HepG2 (cell line): Measurements from ENCODE around the gene ERP44. TPM values are rescaled to one million over a fixed set of nuclear protein-coding genes. Genes with fewer than 3 reads are reported as not detected.

Source experiments
- KLF6 ChIP-seq: IDR thresholded peaks from 2 replicates; pipeline ENCODE4 v1.8.0; 2016; ENCODE audit warnings: missing biosample characterization, missing genetic modification reagents
- KMT2A ChIP-seq: sonication (generic); formaldehyde crosslinking; IDR thresholded peaks from 2 replicates; pipeline ENCODE4 v1.4.0; 2020; ENCODE audit warnings: missing genetic modification reagents
- NFE2L2 ChIP-seq: fragments of 150-350 bp; IDR thresholded peaks from 2 replicates; pipeline ENCODE4 v1.6.1; 2014; ENCODE audit warnings: low read length
- SETDB1 ChIP-seq: sonication (generic); formaldehyde crosslinking; IDR thresholded peaks from 2 replicates; pipeline ENCODE4 v1.5.1; 2020; ENCODE audit warnings: missing genetic modification reagents, mild to moderate bottlenecking, borderline replicate concordance
- STAT5B ChIP-seq: sonication (generic); formaldehyde crosslinking; IDR thresholded peaks from 2 replicates; pipeline ENCODE4 v1.4.0; 2020; ENCODE audit warnings: missing genetic modification reagents
- ZFYVE20 ChIP-seq: sonication (generic); formaldehyde crosslinking; IDR thresholded peaks from 2 replicates; pipeline ENCODE4 v1.8.0; 2023; ENCODE audit warnings: low read depth, mild to moderate bottlenecking, moderate library complexity, missing genetic modification reagents, borderline replicate concordance
- ZNF34 ChIP-seq: sonication (generic); formaldehyde crosslinking; IDR thresholded peaks from 2 replicates; pipeline ENCODE4 v1.4.0; 2020; ENCODE audit warnings: mild to moderate bottlenecking, missing genetic modification reagents, borderline replicate concordance
- ZNF678 ChIP-seq: sonication (generic); formaldehyde crosslinking; IDR thresholded peaks from 2 replicates; pipeline ENCODE4 v1.4.0; 2020; ENCODE audit warnings: mild to moderate bottlenecking, missing genetic modification reagents
- polyA plus RNA-seq, 8 experiments: library from polyadenylated mRNA; depleted of rRNA in 3 of 8; stranded (reverse) in 7 of 8; unstranded in 1 of 8; fragments of >200 nt; fragmentation: Illumina TruSeq in 4 of 8; extraction: Trizol in 4 of 8; gene quantifications; 2 replicates each; pipeline versions ENCODE4 v1.2.1 to v1.2.3, GENCODE V29; 2011 to 2016; ENCODE audit warnings: low read depth in 4 of 8, missing spikeins in 1 of 8, mixed read lengths in 1 of 8; ENCODE audit not compliant: insufficient read depth in 1 of 8
- total RNA-seq, 5 experiments: library from RNA; depleted of rRNA; stranded (reverse); fragments of >200 nt; fragmentation: Illumina TruSeq; extraction: Trizol; gene quantifications; 2 replicates each; pipeline ENCODE4 v1.2.3, GENCODE V29; 2016; ENCODE audit warnings: low read depth in 1 of 5
- TF ChIP-seq, protein P1 (sequence below): sonication (generic); formaldehyde crosslinking; IDR thresholded peaks from 2 replicates; pipeline ENCODE4 v1.5.0; 2020; ENCODE audit warnings: mild to moderate bottlenecking, missing genetic modification reagents, borderline replicate concordance
- TF ChIP-seq, protein P2 (sequence below): sonication (generic); formaldehyde crosslinking; IDR thresholded peaks from 2 replicates; pipeline ENCODE4 v1.5.0; 2020; ENCODE audit warnings: mild to moderate bottlenecking, low read depth, missing genetic modification reagents, borderline replicate concordance
- TF ChIP-seq, protein P3 (sequence below): sonication (generic); formaldehyde crosslinking; IDR thresholded peaks from 2 replicates; pipeline ENCODE4 v1.8.1; 2023; ENCODE audit warnings: missing genetic modification reagents, mild to moderate bottlenecking, borderline replicate concordance
- TF ChIP-seq, protein P4 (sequence below): sonication (generic); formaldehyde crosslinking; IDR thresholded peaks from 2 replicates; pipeline ENCODE4 v1.9.0; 2021; ENCODE audit warnings: missing genetic modification reagents, mild to moderate bottlenecking, borderline replicate concordance
- TF ChIP-seq, protein P5 (sequence below): sonication (generic); formaldehyde crosslinking; IDR thresholded peaks from 2 replicates; pipeline ENCODE4 v1.8.1; 2023; ENCODE audit warnings: mild to moderate bottlenecking, missing genetic modification reagents

ERP44 gene
- total and polyA plus RNA-seq, 2 of the 13 experiments (the other 11 are each of a cell fraction or from before 2014, with no cell fraction given), result 8.9 to 13.8 TPM

DNA sequence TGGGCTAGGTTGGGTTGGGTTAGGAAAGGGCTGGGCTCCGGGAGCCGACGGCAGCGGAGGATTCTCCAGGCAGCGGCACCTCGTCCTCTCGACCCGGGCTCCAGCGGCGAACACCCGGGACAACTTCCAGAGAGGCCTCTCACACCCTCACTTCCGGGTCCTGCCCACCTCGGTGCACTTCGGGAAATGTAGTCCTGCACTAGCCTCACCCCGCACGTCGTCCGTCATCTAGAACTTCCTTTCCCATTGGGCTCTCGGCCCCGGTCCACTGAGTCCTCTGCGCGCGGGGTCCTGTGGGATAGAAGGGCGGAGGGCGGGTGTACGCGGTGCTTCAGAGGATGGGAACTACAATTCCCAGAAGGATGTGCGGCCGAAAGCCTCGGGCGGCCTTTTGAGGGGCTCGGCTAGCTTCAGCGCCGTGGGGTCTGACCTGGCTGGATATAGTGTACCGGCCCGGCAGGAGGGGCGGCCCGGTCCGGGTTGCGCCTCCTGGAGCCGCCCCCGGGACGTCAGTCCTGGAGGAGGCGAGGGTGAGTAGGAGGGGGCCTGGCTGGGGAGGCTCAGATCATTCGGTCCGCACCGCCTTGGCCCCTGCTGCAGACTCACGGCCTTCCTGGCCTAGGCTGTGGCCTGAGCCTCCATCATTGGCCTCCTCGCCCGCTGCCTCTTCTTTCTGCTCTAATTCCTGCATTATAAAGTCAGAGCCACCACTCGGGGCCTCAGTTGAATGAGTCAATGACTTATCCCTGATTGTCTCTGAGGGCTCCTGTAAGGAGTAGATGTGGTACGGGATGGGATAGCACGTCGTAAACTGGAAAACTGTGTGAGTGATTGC lies at the start of gene ERP44, which contains the start of gene INVS (continued):
- no peak for TF ChIP-seq ZFYVE20
- TF ChIP-seq, protein P1, sequence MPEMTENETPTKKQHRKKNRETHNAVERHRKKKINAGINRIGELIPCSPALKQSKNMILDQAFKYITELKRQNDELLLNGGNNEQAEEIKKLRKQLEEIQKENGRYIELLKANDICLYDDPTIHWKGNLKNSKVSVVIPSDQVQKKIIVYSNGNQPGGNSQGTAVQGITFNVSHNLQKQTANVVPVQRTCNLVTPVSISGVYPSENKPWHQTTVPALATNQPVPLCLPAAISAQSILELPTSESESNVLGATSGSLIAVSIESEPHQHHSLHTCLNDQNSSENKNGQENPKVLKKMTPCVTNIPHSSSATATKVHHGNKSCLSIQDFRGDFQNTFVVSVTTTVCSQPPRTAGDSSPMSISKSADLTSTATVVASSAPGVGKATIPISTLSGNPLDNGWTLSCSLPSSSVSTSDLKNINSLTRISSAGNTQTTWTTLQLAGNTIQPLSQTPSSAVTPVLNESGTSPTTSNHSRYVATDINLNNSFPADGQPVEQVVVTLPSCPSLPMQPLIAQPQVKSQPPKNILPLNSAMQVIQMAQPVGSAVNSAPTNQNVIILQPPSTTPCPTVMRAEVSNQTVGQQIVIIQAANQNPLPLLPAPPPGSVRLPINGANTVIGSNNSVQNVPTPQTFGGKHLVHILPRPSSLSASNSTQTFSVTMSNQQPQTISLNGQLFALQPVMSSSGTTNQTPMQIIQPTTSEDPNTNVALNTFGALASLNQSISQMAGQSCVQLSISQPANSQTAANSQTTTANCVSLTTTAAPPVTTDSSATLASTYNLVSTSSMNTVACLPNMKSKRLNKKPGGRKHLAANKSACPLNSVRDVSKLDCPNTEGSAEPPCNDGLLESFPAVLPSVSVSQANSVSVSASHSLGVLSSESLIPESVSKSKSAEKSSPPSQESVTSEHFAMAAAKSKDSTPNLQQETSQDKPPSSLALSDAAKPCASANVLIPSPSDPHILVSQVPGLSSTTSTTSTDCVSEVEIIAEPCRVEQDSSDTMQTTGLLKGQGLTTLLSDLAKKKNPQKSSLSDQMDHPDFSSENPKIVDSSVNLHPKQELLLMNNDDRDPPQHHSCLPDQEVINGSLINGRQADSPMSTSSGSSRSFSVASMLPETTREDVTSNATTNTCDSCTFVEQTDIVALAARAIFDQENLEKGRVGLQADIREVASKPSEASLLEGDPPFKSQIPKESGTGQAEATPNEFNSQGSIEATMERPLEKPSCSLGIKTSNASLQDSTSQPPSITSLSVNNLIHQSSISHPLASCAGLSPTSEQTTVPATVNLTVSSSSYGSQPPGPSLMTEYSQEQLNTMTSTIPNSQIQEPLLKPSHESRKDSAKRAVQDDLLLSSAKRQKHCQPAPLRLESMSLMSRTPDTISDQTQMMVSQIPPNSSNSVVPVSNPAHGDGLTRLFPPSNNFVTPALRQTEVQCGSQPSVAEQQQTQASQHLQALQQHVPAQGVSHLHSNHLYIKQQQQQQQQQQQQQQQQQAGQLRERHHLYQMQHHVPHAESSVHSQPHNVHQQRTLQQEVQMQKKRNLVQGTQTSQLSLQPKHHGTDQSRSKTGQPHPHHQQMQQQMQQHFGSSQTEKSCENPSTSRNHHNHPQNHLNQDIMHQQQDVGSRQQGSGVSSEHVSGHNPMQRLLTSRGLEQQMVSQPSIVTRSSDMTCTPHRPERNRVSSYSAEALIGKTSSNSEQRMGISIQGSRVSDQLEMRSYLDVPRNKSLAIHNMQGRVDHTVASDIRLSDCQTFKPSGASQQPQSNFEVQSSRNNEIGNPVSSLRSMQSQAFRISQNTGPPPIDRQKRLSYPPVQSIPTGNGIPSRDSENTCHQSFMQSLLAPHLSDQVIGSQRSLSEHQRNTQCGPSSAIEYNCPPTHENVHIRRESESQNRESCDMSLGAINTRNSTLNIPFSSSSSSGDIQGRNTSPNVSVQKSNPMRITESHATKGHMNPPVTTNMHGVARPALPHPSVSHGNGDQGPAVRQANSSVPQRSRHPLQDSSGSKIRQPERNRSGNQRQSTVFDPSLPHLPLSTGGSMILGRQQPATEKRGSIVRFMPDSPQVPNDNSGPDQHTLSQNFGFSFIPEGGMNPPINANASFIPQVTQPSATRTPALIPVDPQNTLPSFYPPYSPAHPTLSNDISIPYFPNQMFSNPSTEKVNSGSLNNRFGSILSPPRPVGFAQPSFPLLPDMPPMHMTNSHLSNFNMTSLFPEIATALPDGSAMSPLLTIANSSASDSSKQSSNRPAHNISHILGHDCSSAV (CRISPR knock-in tag), result no peak
- TF ChIP-seq, protein P2, sequence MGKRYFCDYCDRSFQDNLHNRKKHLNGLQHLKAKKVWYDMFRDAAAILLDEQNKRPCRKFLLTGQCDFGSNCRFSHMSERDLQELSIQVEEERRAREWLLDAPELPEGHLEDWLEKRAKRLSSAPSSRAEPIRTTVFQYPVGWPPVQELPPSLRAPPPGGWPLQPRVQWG (CRISPR knock-in tag), result no peak
- TF ChIP-seq, protein P3, sequence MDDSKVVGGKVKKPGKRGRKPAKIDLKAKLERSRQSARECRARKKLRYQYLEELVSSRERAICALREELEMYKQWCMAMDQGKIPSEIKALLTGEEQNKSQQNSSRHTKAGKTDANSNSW (CRISPR knock-in tag), result no peak
- TF ChIP-seq ZNF678 (CRISPR knock-in tag), result no peak
- TF ChIP-seq ZNF34 (CRISPR knock-in tag), result no peak
- no peak for TF ChIP-seq NFE2L2
- TF ChIP-seq SETDB1 (CRISPR knock-in tag), result no peak
- TF ChIP-seq, protein P4, sequence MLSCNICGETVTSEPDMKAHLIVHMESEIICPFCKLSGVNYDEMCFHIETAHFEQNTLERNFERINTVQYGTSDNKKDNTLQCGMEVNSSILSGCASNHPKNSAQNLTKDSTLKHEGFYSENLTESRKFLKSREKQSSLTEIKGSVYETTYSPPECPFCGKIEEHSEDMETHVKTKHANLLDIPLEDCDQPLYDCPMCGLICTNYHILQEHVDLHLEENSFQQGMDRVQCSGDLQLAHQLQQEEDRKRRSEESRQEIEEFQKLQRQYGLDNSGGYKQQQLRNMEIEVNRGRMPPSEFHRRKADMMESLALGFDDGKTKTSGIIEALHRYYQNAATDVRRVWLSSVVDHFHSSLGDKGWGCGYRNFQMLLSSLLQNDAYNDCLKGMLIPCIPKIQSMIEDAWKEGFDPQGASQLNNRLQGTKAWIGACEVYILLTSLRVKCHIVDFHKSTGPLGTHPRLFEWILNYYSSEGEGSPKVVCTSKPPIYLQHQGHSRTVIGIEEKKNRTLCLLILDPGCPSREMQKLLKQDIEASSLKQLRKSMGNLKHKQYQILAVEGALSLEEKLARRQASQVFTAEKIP (CRISPR knock-in tag), result no peak
- no peak for TF ChIP-seq STAT5B (CRISPR knock-in tag)
- TF ChIP-seq KLF6 (CRISPR knock-in tag), result peak; percentile 21
- TF ChIP-seq, protein P5, sequence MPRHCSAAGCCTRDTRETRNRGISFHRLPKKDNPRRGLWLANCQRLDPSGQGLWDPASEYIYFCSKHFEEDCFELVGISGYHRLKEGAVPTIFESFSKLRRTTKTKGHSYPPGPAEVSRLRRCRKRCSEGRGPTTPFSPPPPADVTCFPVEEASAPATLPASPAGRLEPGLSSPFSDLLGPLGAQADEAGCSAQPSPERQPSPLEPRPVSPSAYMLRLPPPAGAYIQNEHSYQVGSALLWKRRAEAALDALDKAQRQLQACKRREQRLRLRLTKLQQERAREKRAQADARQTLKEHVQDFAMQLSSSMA, result 0 out of 2 replicates have a peak, but pooled peaks have one; percentile 12
- TF ChIP-seq KMT2A (CRISPR knock-in tag), result peak; percentile 68
